OCI-LY3 (cell line): ENCODE results near the gene TSKU.

ENCODE experiments used
- H2AFZ ChIP-seq: fragments of 200-600, 300-600 bp; shearing (Covaris generic); 2 replicates; pipeline ENCODE4 v1.6.0; 2014; ENCODE audit warnings: antibody characterized with exemption, low read depth, low read length
- H3K27ac ChIP-seq: fragments of 200-600, 300-600 bp; sonication (generic); 2 replicates; pipeline ENCODE4 v1.5.1; 2014; ENCODE audit warnings: mild to moderate bottlenecking, low read length, moderate library complexity, mixed read lengths
- H3K27me3 ChIP-seq: fragments of 200-600, 300-600 bp; sonication (generic); 2 replicates; pipeline ENCODE4 v1.6.1; 2014; ENCODE audit warnings: low read depth, low read length, mixed read lengths
- H3K36me3 ChIP-seq: fragments of 200-600, 300-600 bp; sonication (generic); replicated peaks from 2 replicates; pipeline ENCODE3; 2014; ENCODE audit warnings: low read depth, low read length, mixed read lengths
- H3K4me1 ChIP-seq: fragments of 300-600, 200-600 bp; sonication (generic); 2 replicates; pipeline ENCODE4 v1.6.1; 2014; ENCODE audit warnings: low read length, mixed read lengths
- H3K4me2 ChIP-seq: fragments of 200-600, 300-600 bp; sonication (generic); 2 replicates; pipeline ENCODE4 v1.6.1; 2014; ENCODE audit warnings: low read length, mixed read lengths
- H3K4me3 ChIP-seq: fragments of 300-600, 200-600 bp; sonication (generic); 2 replicates; pipeline ENCODE4 v1.5.1; 2014; ENCODE audit warnings: antibody characterized with exemption, mild to moderate bottlenecking, low read length, moderate library complexity
- H3K79me2 ChIP-seq: fragments of 300-600, 200-600 bp; shearing (Covaris generic); 2 replicates; pipeline ENCODE4 v1.6.1; 2014; ENCODE audit warnings: mild to moderate bottlenecking, low read length, mixed read lengths
- H3K9ac ChIP-seq: fragments of 300-600, 200-600 bp; shearing (Covaris generic); 2 replicates; pipeline ENCODE4 v1.6.0; 2014; ENCODE audit warnings: mild to moderate bottlenecking, low read length, moderate library complexity
- H3K9me3 ChIP-seq: fragments of 200-600, 300-600 bp; shearing (Covaris generic); 2 replicates; pipeline ENCODE4 v1.6.1; 2014; ENCODE audit warnings: low read length, mixed read lengths; ENCODE audit not compliant: insufficient read depth
- H4K20me1 ChIP-seq: fragments of 200-600, 300-600 bp; sonication (generic); 2 replicates; pipeline ENCODE4 v1.6.1; 2016; ENCODE audit warnings: low read length, mixed read lengths; ENCODE audit not compliant: insufficient read depth
- EZH2phosphoT487 ChIP-seq: fragments of 200-600 bp; shearing (Covaris generic); IDR thresholded peaks from 2 replicates; pipeline ENCODE4 v1.6.1; 2018; ENCODE audit warnings: antibody characterized with exemption, mixed run types, low read depth
- TF ChIP-seq, protein P1 (sequence below): fragments of 200-600, 300-600 bp; sonication (generic); IDR thresholded peaks from 2 replicates; pipeline ENCODE4 v1.5.1; 2014; ENCODE audit warnings: antibody characterized with exemption, low read length, low read depth

TSKU gene

DNA sequence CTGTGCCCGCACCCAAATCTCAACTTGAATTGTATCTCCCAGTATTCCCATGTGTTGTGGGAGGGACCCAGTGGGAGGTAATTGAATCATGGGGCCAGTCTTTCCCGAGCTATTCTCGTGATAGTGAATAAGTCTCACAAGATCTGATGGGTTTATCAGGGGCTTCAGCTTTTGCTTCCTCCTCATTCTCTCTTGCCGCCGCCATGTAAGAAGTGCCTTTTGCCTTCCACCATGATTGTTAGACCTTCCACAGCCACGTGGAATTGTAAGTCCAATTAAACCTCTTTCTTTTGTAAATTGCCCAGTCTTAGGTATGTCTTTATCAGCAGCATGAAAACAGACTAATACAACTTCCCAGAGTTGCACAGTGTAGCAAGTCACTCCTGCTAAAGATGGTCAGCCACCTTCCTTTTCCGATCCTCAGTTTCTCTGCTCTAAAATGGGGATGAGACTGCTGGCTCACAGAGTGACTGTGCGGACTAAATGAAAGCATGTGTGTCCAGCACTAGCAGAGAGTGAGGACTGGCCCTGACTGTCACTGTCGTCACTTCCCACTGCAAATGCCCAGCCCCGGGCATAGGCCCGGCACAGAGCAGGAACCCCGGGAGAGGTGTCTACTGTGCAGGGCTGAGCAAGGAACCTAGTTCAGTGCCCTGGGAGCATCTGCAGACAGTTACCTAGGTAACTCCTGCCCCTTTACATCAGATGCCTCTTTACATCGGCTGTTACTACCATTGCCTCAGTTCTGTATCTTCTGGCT lies 9.5 kb downstream of the TSKU start:
- no peak for TF ChIP-seq EZH2phosphoT487
- TF ChIP-seq, protein P1, sequence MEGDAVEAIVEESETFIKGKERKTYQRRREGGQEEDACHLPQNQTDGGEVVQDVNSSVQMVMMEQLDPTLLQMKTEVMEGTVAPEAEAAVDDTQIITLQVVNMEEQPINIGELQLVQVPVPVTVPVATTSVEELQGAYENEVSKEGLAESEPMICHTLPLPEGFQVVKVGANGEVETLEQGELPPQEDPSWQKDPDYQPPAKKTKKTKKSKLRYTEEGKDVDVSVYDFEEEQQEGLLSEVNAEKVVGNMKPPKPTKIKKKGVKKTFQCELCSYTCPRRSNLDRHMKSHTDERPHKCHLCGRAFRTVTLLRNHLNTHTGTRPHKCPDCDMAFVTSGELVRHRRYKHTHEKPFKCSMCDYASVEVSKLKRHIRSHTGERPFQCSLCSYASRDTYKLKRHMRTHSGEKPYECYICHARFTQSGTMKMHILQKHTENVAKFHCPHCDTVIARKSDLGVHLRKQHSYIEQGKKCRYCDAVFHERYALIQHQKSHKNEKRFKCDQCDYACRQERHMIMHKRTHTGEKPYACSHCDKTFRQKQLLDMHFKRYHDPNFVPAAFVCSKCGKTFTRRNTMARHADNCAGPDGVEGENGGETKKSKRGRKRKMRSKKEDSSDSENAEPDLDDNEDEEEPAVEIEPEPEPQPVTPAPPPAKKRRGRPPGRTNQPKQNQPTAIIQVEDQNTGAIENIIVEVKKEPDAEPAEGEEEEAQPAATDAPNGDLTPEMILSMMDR: no peak
- no peaks in the 10 kb centered on the region for H3K36me3 ChIP-seq
- no peak overlapping the region for H3K9ac ChIP-seq
- H3K79me2 ChIP-seq: no peaks in the 10 kb centered on the region
- peaks cover 9% of the 10 kb centered on the region for H3K4me1 ChIP-seq
- no peaks in the 10 kb centered on the region for H3K27me3 ChIP-seq
- H3K9me3 ChIP-seq: no peaks in the 10 kb centered on the region
- H3K27ac ChIP-seq: no peak overlapping the region
- H3K4me3 ChIP-seq: no peak overlapping the region
- no peak overlapping the region for H3K4me2 ChIP-seq
- H4K20me1 ChIP-seq: no peaks in the 10 kb centered on the region
- no peak overlapping the region for H2AFZ ChIP-seq

DNA sequence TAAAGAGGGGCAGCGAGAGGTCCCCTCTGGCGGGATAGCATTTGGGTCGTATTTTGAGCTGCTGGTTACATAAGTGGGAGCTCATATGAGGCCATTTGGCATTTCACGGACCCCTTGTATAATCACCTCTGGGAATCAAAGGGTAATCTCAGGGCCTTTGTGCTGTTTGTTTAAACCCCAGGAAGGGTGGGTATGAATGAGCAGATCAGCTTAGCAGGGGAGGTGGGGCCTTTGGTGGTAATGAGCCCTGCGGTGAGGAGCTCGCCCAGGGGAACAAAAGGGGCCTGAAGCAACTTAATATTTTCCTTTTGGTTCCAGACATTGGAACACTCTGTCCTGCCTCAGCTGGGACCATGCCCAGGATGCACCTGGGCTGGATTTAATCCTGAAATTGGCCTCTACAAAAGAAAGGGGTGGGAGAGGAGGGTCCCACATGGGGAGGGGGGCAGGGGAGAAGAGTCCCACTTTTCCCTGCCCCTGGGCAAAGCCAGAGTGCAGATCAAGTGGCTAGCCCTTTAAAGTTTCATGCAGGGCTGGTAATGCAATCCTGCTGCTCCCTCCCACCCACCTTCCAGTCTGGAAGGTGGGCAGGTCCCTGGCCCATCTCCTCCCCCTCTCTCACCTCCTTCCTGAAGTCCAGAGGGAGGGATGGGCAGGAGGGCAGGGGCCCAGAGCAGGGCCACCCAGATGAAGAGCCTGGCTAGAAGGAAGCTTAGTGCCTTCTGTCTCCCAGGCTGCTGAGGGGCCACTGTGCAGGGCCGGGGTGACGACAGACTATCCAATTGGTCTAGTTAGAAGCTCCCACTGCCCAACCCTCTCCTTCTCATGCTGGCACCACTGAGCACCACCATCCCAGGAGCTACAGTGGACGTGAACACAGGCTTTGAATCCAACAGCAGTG lies 10.5 kb downstream of the TSKU start:
- TF ChIP-seq, protein P1: no peak
- no peak for TF ChIP-seq EZH2phosphoT487
- Histone ChIP-seq H3K9ac (no peak overlapping the region), H4K20me1 (no peaks in the 10 kb centered on the region), H3K9me3 (no peaks in the 10 kb centered on the region), H3K4me3 (no peak overlapping the region), H3K4me2 (no peak overlapping the region), H2AFZ (no peak overlapping the region), H3K4me1 (peaks cover 9% of the 10 kb centered on the region), H3K27me3 (no peaks in the 10 kb centered on the region), H3K79me2 (no peaks in the 10 kb centered on the region), H3K27ac (no peak overlapping the region), H3K36me3 (no peaks in the 10 kb centered on the region)

DNA sequence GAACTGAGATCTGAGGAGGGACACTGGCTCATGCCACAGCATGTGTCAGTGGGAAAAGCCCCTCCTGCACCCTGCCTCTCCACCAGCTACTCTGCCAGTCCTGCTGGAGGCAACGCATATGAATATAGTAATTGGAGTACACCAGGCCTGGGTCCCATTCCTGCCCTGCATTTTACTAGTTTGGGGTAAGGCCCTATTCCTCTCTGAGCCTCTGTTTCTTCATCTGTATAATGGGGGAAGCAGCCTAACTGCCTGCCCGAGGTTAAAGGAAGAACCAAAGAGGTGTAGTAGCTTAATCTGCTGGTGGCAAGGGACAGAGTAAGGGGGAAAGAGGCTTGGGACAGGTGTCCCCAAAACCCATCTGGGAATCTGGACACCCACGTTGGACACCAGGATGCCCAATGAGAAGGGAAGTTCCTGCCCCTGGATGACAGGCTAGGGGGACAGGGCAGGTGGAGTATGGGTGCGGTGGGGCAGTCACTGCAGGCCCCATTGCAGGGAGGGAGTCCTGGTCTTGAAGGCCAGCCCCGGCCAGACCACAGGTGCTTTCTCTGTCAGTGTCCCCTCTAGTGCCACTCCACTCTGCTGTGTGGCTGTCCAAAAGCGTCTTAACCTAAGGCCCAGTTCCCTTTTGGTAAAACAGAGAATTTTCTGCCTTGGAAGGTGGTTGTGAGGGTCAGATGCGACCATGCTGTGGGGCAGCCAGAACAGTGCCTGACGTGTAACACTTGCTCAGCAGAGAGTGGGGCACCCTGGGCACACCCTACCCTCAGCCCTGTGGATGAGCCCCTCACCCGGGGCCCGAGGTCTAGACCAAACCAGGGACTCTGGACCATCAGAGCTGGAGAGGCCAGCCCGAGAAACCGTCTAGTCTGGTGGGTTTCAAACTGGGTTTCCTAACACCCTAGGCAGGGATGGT lies 11.5 kb downstream of the TSKU start:
- Histone ChIP-seq H3K36me3 (no peaks in the 10 kb centered on the region), H3K79me2 (no peaks in the 10 kb centered on the region), H3K27ac (no peak overlapping the region), H4K20me1 (no peaks in the 10 kb centered on the region), H3K4me3 (no peak overlapping the region), H3K4me2 (no peak overlapping the region), H3K9ac (no peak overlapping the region), H3K27me3 (no peaks in the 10 kb centered on the region), H3K9me3 (no peaks in the 10 kb centered on the region), H2AFZ (no peak overlapping the region), H3K4me1 (peaks cover 9% of the 10 kb centered on the region)
- TF ChIP-seq, protein P1: no peak
- TF ChIP-seq EZH2phosphoT487: no peak
